GM10266 (cell line): Measurements from ENCODE around the gene NT5DC3.

ENCODE experiments used
- DNase-seq: peaks from one replicate; pipeline ENCODE4 v3.0.0; 2012; ENCODE audit errors: extremely low spot score
- CTCF ChIP-seq: IDR thresholded peaks from 2 replicates; pipeline ENCODE4 v1.5.1; 2012; ENCODE audit warnings: mild to moderate bottlenecking, low read depth; ENCODE audit not compliant: control insufficient read depth, insufficient read depth; ENCODE audit errors: missing control alignments

The NT5DC3 gene

GRCh38 chr12:103737881-103738280 lies 103.2 kb downstream of the NT5DC3 start:
- DNase-seq, result no peak

GRCh38 chr12:103736572-103736971 lies 104.5 kb downstream of the NT5DC3 start:
- TF ChIP-seq CTCF, result no peak
- DNase-seq, result no peak

More at GRCh38 chr12:103737881-103738280, 103.2 kb downstream of the NT5DC3 start:
- no peak for TF ChIP-seq CTCF

GRCh38 chr12:103735291-103735690 lies 105.7 kb downstream of the NT5DC3 start:
- TF ChIP-seq CTCF, result no peak

GRCh38 chr12:103734863-103735262 lies 106.2 kb downstream of the NT5DC3 start:
- TF ChIP-seq CTCF, result no peak
- no peak for DNase-seq

More at GRCh38 chr12:103735291-103735690, 105.7 kb downstream of the NT5DC3 start:
- DNase-seq, result no peak

GRCh38 chr12:103731539-103731938 lies 109.5 kb downstream of the NT5DC3 start:
- no peak for TF ChIP-seq CTCF
- DNase-seq, result no peak

GRCh38 chr12:103729499-103729898 lies 111.5 kb downstream of the NT5DC3 start:
- no peak for DNase-seq
- no peak for TF ChIP-seq CTCF

- DNase-seq, result no peak
These were observed 112.7 kb downstream of the NT5DC3 start for GRCh38 chr12:103728323-103728722.

More at GRCh38 chr12:103728323-103728722, 112.7 kb downstream of the NT5DC3 start:
- TF ChIP-seq CTCF, result no peak
